RWPE1 (cell line): ENCODE data around the gene ZBTB8B.
"Not testable (repeated sequence)": the region's sequence is repeated elsewhere in the genome, so short reads cannot be mapped to it uniquely, and the experiment has no call there.

ENCODE experiments used
- CTCF ChIA-PET: fragments of 350-600 bp; sonication (Branson Sonifier 250); formaldehyde crosslinking; extraction: SDS; loops from one replicate; lab custom pipeline; 2021; lab: Yijun Ruan, JAX
- POLR2A ChIA-PET: fragments of 400-600 bp; formaldehyde crosslinking; extraction: SDS; loops from one replicate; lab custom pipeline; 2020; ENCODE audit warnings: antibody characterized with exemption; ENCODE audit not compliant: low non-redundant PET; lab: Yijun Ruan, JAX
- DNase-seq: peaks from one replicate; pipeline ENCODE4 v3.0.0; 2012; ENCODE audit warnings: low spot score
- H3K27ac ChIP-seq: fragments of 450-650 bp; 2 replicates; pipeline ENCODE4 v1.5.1; 2017
- TF ChIP-seq, protein P1 (sequence below): fragments of 450-650 bp; conservative IDR thresholded peaks from 2 replicates; pipeline ENCODE4 v1.5.1; 2017; ENCODE audit warnings: low read depth, mild to moderate bottlenecking

ZBTB8B gene

DNA sequence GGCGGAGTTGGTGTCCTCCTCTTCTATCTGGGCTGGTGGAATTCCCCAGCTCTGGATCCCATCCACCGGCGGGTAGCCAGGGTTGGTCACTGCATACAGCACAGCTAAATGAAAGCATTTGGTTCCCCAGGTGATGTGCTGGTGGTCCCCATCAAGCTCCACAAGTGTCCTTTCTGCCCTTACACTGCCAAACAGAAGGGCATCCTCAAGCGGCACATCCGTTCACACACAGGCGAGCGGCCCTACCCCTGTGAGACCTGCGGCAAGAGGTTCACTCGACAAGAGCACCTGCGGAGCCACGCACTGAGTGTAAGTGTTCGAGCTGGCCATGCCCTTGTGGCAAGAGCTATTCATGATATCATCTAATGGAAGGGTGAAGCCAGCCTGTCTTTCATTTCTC lies 15.9 kb downstream of the ZBTB8B start:
- POLR2A ChIA-PET: no interaction called here
- TF ChIP-seq, protein P1, sequence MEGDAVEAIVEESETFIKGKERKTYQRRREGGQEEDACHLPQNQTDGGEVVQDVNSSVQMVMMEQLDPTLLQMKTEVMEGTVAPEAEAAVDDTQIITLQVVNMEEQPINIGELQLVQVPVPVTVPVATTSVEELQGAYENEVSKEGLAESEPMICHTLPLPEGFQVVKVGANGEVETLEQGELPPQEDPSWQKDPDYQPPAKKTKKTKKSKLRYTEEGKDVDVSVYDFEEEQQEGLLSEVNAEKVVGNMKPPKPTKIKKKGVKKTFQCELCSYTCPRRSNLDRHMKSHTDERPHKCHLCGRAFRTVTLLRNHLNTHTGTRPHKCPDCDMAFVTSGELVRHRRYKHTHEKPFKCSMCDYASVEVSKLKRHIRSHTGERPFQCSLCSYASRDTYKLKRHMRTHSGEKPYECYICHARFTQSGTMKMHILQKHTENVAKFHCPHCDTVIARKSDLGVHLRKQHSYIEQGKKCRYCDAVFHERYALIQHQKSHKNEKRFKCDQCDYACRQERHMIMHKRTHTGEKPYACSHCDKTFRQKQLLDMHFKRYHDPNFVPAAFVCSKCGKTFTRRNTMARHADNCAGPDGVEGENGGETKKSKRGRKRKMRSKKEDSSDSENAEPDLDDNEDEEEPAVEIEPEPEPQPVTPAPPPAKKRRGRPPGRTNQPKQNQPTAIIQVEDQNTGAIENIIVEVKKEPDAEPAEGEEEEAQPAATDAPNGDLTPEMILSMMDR: no peak
- CTCF ChIA-PET: no interaction called here
- no peak overlapping the region for H3K27ac ChIP-seq
- no peak for DNase-seq

DNA sequence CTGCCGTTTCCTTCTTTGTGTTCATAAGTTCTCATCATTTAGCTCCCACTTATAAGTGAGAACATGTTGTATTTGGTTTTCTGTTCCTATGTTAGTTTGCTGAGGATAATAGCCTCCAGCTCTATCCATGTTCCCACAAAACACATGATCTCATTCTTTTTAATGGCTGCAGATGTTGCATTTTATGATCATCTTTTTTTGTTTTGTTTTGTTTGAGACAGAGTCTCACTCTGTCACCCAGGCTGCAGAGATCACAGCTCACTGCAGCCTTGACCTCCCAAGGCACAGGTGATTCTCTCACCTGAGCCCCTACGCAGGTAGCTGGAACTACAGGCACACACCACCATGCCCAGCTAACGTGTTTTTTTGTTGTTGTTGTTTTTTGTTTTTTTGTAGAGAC lies 16.9 kb downstream of the ZBTB8B start:
- DNase-seq, POLR2A ChIA-PET, H3K27ac ChIP-seq, CTCF ChIA-PET: not testable (repeated sequence)

DNA sequence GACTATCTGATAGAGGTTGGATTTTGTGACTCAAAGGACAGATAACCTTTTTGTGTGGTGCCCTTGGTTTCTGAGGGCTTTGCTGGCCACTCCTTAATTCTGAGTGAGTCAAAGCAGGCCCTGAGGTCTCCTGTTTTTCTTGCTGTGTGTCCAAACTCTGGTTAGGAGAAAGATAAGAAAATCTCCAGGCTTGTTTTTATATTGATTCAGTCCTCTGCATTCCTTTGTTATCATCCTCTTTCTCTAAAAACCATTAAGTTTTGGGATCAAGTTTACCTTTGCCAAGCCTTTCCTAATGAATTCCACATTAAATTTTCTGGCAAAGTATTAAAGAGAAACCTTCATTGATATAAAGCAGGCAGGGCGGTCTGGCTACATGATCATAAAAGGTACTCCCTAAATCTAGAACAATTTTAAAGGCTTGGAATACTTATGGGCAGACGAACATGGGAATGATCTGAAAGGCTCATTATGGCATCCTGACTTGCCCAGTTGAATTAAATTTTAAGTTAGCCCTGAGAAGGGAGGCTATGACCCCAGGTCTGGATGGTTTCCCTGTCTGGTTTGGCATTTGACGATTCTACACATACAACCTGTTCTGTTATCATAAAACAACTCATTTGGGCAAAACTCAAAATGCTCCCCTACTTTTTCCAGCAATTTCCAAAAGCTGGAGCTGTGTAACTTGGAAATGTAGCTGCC lies 20.8 kb downstream of the ZBTB8B start:
- CTCF ChIA-PET: no interaction called here
- no peak for DNase-seq
- H3K27ac ChIP-seq: no peak overlapping the region
- TF ChIP-seq, protein P1: no peak
- POLR2A ChIA-PET: no interaction called here

DNA sequence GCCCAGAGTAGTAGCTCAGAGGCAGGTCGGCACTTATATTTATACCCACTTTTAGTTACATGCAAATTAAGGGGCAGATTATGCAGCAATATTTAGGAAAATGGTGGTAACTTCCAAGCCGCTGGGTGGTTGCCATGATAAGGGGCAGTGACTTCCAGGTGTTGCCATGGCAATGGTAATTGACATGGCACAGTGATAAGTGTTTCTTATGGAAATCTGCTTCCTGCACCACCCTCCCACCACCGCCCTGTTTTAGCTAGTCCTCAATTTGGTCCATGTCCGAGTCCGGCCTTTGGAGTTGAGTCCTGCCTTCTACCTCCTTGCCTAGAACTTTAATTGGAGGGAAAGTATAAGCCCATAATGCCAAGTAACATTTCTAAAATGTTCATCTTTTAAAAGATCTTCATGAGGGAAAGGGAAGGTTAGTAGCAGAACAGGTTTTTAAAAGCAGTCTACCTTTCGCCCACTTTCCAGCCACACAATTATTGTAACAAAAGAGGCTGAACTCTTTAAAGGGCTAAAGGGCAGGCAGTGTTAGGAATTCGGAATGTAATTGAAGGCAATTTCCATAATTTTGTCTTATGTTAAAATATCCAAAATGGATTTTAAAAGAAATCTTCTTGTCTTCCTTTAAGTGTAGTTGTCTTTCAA lies 21.7 kb downstream of the ZBTB8B start:
- TF ChIP-seq, protein P1: no peak
- ChIA-PET CTCF (no interaction called here), POLR2A (no interaction called here)
- no peak overlapping the region for H3K27ac ChIP-seq
- DNase-seq: no peak

DNA sequence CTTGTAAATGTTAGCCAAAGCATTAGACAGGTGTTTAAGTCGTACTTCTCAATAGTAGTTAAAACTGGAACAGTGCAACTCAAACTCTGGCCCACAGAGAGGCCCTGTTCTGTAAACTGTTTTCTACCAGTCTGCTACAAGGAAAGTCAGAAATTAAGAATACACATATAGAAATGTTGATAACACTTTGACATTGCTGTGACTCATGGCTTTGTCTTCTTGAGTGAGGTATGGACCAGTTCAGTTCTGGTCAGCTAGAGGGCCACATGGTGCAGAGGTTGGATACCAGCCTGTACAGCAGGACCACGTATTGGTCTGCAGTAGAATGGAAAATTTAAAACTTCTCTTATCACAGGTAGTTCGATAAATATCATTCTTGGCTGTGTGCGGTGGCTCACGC lies 22.3 kb downstream of the ZBTB8B start:
- TF ChIP-seq, protein P1: no peak
- ChIA-PET CTCF (no interaction called here), POLR2A (no interaction called here)
- no peak for DNase-seq
- H3K27ac ChIP-seq: no peak overlapping the region

DNA sequence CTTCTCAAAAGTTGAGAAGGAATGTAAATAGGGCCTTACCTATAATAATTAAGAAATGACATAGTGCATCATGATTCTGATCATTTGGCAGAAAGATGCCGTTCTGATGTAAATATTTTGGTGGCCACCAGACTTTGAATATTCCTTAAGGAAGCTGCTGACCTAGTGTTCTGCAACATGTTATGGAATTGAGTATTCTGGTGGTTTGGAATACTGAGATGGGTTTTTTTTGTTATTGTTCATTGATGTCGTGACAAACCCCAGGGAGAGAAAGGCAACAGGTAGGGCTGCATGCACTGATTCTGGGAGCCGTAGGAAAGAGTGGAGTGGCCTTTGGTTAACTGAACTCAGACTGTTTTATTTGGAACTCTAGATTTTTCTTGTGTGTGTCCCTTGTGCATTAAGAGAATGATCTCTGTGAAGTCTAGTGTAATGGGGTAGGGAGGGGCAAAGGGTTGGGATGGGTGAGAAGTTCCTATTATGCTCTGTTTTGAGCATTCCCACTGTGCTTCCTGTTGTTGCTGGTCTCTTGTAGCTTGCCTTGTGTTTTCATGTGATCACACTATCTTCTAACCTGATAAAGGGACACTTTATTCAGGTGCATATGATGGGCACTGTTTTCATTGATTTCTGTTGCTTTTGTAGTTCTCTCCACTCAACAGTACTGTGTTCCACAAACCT lies 25.0 kb downstream of the ZBTB8B start:
- CTCF ChIA-PET: no interaction called here

More for the DNA sequence above, 25.0 kb downstream of the ZBTB8B start:
- POLR2A ChIA-PET: no interaction called here
- DNase-seq: no peak
- no peak overlapping the region for H3K27ac ChIP-seq
- TF ChIP-seq, protein P1: no peak
